ENCODE measurements around the gene CPE. TPM values are rescaled to one million over a fixed set of nuclear protein-coding genes. Genes with fewer than 3 reads are reported as not detected.
A peak's percentile ranks its signal among the peaks of the same experiment; 100 is the strongest.

The CPE gene
- total RNA-seq, 4 donors from 2014 or later = 22.3 to 33.5 (median 30.9) TPM

DNA sequence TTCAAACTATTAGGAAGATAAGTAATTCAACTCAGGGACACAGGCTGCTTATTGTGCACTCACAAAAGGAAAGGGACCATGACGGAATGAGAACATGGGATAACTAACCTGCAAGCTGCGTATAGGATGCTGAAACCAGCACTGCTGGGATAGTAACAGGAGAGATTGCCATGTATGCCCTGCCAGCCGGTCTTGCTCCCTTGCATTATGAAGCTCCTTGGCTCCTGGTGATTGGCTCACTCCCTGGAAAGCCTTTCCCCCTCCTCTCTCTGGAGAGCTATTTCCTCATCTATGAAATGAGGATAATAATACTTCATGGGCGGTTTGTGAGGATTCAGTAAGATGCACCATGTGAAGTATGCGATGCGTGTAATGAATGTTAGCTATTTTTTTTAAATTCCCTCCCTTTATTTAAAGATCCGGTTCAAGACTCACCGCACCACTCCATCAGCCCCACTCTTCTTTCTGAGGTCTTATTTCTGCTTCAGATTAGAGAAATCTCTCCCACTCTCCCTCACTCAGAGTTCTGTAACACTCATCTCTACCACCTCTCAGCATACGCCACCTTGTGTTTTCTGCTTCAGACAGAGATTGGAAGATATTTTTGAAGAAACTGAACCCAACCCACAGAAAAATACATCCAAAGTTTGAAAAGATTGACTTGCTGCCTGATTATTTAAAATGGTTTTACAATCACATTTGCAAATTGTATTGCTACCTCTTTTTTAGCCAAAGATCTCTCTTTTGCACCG lies 33.0 kb upstream of the CPE start:
- 70% methylated on average over 10 of the region's 10 CpGs for WGBS
- Histone ChIP-seq H3K27ac (no peak overlapping the region), H3K36me3 (peaks cover 16% of the 10 kb centered on the region), H3K9me3 (no peaks in the 10 kb centered on the region), H3K27me3 (no peaks in the 10 kb centered on the region), H3K4me3 (no peak overlapping the region), H3K4me1 (no peaks in the 10 kb centered on the region)
- DNase-seq (ENCODE audit: low spot score in 2 of 2) = no peak
- TF ChIP-seq POLR2A (IDR thresholded peaks at IDR 0.05) (no peak), EP300 (IDR thresholded peaks at IDR 0.05) (no peak), POLR2AphosphoS5 (IDR thresholded peaks at IDR 0.05) (no peak)
- TF ChIP-seq, protein P1, sequence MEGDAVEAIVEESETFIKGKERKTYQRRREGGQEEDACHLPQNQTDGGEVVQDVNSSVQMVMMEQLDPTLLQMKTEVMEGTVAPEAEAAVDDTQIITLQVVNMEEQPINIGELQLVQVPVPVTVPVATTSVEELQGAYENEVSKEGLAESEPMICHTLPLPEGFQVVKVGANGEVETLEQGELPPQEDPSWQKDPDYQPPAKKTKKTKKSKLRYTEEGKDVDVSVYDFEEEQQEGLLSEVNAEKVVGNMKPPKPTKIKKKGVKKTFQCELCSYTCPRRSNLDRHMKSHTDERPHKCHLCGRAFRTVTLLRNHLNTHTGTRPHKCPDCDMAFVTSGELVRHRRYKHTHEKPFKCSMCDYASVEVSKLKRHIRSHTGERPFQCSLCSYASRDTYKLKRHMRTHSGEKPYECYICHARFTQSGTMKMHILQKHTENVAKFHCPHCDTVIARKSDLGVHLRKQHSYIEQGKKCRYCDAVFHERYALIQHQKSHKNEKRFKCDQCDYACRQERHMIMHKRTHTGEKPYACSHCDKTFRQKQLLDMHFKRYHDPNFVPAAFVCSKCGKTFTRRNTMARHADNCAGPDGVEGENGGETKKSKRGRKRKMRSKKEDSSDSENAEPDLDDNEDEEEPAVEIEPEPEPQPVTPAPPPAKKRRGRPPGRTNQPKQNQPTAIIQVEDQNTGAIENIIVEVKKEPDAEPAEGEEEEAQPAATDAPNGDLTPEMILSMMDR (IDR thresholded peaks at IDR 0.05) = no peak

DNA sequence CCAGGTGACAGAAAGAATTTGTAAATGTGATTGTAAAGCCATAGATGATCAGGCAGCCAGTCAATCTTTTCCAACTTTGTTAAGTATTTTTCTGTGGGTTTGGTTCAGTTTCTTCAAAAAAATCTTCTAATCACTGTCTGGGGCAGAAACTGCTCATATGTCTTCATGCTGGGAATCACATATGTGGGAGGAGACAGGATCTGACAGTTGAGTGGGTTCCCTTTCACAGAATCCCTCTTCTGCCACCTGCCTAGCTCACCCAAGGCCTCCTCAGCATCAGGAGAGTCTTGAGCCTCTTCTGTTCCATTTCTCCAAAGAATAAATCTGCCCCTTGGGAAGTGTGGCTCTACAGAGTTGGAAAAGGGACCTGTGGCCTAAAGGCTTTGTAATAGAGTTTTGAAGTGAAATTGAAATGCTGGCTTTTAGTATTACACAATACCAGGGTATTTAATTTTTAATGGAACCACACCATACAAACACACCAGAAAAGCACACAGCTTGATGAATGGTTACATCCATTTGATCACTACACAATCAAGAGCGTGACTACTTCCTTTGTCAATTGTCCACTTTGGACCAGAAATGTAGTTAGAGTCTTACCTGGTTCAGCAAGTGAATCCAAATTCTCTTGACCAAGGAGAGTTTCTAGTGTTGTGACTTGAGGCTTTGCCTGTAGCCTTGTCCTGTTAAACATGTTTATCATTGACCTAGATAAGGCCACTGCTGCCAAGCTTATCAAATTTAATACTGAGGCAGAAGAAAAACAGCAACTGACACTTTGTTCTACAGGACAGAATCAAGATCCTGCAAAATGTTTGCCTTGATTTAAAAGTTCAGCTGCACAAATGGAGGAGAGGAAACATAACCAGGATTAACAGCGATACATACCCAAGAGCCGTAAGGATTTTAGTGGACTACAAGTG lies 30.9 kb upstream of the CPE start:
- Histone ChIP-seq H3K27ac (no peak overlapping the region), H3K36me3 (no peaks in the 10 kb centered on the region), H3K4me1 (no peaks in the 10 kb centered on the region), H3K9me3 (no peaks in the 10 kb centered on the region), H3K4me3 (no peak overlapping the region), H3K27me3 (no peaks in the 10 kb centered on the region)
- WGBS = 89% methylated on average over 3 of the region's 3 CpGs
- no peak for TF ChIP-seq EP300 (IDR thresholded peaks at IDR 0.05)
- TF ChIP-seq POLR2A (IDR thresholded peaks at IDR 0.05) = no peak
- TF ChIP-seq POLR2AphosphoS5 (IDR thresholded peaks at IDR 0.05) = no peak
- TF ChIP-seq, protein P1 (IDR thresholded peaks at IDR 0.05) = no peak
- DNase-seq (ENCODE audit: low spot score in 2 of 2) = no peak

DNA sequence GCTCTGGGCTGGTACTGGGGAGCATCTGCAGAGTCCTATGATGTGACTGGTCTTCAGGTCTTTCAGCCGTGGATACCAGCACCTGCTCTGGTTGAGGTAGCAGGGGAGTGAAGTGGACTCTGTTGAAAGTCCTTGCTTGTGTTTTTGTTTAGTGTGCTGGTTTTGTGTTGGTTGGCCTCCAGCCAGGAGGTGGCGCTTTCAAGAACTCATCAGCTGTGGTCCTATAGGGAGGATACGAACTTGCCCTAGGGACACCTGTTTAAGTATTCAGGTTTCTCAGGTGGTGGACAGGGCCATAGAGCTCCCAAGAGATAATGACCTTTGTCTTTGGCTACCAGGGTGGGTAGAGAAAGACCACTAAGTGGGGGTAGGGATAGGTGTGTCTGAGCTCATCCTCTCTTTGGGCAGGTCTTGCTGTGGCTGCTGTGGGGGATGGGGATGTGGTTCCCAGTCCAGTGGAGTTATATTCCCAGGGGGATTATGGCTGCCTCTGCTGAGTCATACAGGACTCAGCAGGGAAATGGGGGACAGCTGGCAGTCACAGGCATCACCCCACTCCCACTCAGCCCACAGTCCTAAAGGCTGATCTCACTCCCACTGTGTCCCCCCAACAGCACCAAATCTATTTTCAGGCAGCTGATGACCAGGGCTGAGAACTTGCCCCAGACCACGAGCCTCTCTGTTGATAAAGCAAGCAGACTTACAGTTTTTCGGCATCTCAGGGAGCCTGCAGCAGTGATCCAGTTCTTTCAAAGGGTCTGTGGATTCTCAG lies 27.3 kb upstream of the CPE start:
- TF ChIP-seq POLR2A (IDR thresholded peaks at IDR 0.05) = no peak
- H3K9me3 ChIP-seq = no peaks in the 10 kb centered on the region
- H3K27me3 ChIP-seq = no peaks in the 10 kb centered on the region
- no peak overlapping the region for H3K4me3 ChIP-seq
- WGBS = 77% methylated on average over 4 of the region's 5 CpGs
- H3K4me1 ChIP-seq = no peaks in the 10 kb centered on the region
- DNase-seq (ENCODE audit: low spot score in 2 of 2) = no peak
- no peak overlapping the region for H3K27ac ChIP-seq
- no peaks in the 10 kb centered on the region for H3K36me3 ChIP-seq

DNA sequence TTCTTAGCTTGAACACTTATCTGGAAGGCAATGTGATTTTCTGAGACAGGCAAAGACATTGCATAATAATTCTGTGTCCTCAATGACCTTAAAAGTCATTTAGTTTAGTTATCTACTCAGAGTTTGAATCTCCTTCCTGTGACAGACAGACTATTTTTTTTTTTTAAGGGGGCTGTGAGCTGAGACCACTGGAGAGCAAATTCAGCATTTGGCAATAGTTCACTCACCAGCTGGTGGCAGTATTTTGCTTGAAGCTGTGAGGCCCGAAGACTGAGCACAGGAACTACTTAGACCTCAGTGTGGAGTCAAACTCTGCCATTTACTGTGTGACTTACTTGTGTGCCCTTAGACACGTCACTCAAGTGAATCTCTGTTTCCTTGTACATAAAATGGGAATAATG lies 22.9 kb upstream of the CPE start:
- no peak for TF ChIP-seq EP300 (IDR thresholded peaks at IDR 0.05)
- TF ChIP-seq POLR2AphosphoS5 (IDR thresholded peaks at IDR 0.05) = no peak
- TF ChIP-seq, protein P1 (IDR thresholded peaks at IDR 0.05) = no peak
- TF ChIP-seq POLR2A (IDR thresholded peaks at IDR 0.05) = no peak
- Histone ChIP-seq H3K36me3 (no peaks in the 10 kb centered on the region), H3K27ac (no peak overlapping the region), H3K27me3 (no peaks in the 10 kb centered on the region), H3K9me3 (no peaks in the 10 kb centered on the region), H3K4me3 (no peak overlapping the region), H3K4me1 (peaks cover 12% of the 10 kb centered on the region)
- WGBS = 25% methylated on average over 2 of the region's 2 CpGs
- DNase-seq (ENCODE audit: low spot score in 2 of 2) = no peak

DNA sequence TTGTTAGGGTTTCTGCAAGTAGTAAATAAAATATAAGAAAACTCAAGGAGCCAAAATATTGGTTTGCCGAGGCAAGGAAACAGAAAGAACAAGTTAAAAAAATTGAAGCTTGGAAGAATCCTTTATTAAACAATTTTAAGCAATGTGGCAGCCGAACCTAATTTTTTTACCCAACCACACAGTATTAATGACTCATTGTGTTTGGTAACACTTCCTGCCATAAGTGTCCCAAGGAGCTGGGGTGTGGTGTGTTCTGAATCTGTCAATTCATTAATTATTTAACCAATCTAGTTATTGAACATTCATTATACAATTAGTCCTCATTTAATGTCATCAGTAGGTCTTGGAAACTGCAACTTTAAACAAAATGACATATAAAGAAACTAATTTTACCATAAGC lies 19.3 kb upstream of the CPE start:
- 45% methylated on average over 2 of the region's 2 CpGs for WGBS
- H3K27me3 ChIP-seq = no peaks in the 10 kb centered on the region
- H3K9me3 ChIP-seq = no peaks in the 10 kb centered on the region
- peaks cover 12% of the 10 kb centered on the region for H3K4me1 ChIP-seq
- no peak for DNase-seq (ENCODE audit: low spot score in 2 of 2)
- no peak for TF ChIP-seq EP300 (IDR thresholded peaks at IDR 0.05)
- H3K36me3 ChIP-seq = no peaks in the 10 kb centered on the region
- peak overlapping the region; percentile 34 for H3K27ac ChIP-seq
- H3K4me3 ChIP-seq = no peak overlapping the region

Measured in suprapubic skin (tissue), 4 donors.